Fibroblast of pulmonary artery (primary cell): ENCODE results near the gene SULT2A1.

Experiments used
- DNase-seq: peaks from one replicate; pipeline ENCODE4 v3.0.0-alpha.2; 2010; ENCODE audit warnings: low read depth
- H3K4me3 ChIP-seq: replicated peaks from 2 replicates; pipeline ENCODE4 v1.5.1; 2011; ENCODE audit warnings: low read depth, mild to moderate bottlenecking, control low read depth, low read length, moderate library complexity
- TF ChIP-seq, protein P1 (sequence below): IDR thresholded peaks from 2 replicates; pipeline ENCODE4 v1.5.1; 2011; ENCODE audit warnings: mild to moderate bottlenecking, control low read depth, low read length, inconsistent platforms; ENCODE audit errors: missing control alignments

Gene SULT2A1

DNA sequence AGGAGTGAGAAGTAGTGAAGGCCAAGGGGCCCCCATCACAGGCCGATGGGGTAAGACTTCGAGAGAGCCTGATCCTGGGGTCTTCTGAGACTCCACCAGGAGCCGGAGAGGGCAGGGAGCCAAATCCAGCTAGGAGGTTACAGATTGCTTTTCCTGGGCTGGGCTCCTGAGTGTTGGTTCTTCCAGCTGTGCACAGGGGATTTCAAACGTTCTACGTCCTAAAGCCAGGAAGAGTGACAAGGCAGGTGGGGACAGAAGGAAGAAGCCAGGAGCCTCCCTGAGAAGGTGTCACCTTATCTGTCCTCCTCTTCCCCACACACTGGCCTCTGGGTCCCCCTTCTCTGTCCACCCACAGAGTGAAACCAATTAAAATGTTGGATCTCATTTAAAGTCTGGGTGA, 43.2 kb downstream of the SULT2A1 start:
- no peak for DNase-seq
- no peak overlapping the region for H3K4me3 ChIP-seq
- TF ChIP-seq, protein P1, sequence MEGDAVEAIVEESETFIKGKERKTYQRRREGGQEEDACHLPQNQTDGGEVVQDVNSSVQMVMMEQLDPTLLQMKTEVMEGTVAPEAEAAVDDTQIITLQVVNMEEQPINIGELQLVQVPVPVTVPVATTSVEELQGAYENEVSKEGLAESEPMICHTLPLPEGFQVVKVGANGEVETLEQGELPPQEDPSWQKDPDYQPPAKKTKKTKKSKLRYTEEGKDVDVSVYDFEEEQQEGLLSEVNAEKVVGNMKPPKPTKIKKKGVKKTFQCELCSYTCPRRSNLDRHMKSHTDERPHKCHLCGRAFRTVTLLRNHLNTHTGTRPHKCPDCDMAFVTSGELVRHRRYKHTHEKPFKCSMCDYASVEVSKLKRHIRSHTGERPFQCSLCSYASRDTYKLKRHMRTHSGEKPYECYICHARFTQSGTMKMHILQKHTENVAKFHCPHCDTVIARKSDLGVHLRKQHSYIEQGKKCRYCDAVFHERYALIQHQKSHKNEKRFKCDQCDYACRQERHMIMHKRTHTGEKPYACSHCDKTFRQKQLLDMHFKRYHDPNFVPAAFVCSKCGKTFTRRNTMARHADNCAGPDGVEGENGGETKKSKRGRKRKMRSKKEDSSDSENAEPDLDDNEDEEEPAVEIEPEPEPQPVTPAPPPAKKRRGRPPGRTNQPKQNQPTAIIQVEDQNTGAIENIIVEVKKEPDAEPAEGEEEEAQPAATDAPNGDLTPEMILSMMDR = no peak

DNA sequence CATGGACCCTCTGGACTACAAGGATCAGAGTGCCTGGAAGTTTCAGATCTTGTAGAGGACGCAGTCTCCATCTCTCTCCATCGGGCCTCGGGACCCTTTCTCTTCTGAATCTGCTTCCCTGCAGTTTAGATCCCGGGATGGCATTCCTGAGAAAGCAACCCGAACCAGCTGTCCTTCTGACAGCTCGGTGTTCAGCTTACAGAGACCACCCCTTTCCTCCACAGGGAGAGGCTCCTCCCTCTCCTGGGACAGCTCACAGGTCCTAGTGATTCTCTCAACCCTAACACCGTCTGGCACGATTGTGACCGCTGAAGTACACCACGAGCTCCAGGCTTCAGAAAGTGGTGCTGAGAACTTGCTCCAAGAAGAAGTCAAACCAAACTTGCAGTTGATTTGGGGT, 46.2 kb downstream of the SULT2A1 start:
- no peak for DNase-seq
- TF ChIP-seq, protein P1 = no peak
- H3K4me3 ChIP-seq = no peak overlapping the region

DNA sequence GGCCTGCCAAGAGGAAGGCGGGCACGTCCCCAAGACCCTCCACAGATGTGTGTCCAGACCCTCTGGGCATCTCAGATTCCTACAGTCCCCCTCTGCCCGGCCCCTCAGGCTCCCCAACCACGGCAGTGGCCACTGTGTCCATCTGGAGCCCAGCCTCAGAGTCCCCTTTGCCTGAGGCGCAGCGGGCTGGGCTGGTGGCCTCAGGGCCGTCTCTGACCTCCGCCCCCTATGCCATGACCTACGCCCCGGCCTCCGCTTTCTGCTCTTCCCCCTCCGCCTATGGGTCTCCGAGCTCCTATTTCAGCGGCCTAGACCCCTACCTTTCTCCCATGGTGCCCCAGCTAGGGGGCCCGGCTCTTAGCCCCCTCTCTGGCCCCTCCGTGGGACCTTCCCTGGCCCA, 46.7 kb downstream of the SULT2A1 start:
- DNase-seq = no peak
- TF ChIP-seq, protein P1 = no peak
- no peak overlapping the region for H3K4me3 ChIP-seq

DNA sequence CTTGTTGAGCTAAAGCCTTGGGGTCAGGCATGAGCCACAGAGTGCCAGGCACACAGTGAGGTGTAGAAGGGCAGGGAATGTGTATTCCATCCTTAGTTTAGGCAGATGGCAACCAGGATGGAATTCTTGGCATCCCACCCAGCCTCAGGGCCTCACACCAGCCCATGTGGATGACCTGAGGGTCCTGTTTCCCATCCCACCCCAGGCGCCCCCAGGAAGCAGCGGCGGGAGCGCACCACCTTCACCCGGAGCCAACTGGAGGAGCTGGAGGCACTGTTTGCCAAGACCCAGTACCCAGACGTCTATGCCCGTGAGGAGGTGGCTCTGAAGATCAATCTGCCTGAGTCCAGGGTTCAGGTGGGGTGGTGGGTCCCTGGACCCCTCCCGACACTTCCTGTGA, 50.1 kb downstream of the SULT2A1 start:
- no peak for DNase-seq
- TF ChIP-seq, protein P1 = no peak

DNA sequence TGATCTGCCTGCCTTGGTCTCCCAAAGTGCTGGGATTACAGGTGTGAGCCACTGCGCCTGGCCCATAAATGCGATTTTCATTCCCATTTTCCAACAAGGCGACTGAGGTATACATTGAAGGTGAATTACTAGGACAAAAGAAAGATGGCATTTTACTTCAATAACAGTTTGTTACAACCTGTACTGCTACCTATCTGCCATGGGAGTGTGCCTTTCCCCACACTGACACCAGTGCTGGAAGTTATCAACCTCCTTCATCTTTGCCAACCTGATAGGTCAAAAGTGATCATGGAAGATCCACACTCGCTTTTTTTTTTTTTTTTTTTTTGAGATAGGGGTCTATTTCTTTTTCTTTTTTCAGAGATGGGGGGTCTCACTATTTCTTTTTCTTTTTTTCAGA, 53.4 kb downstream of the SULT2A1 start:
- DNase-seq = no peak
- no peak overlapping the region for H3K4me3 ChIP-seq
- TF ChIP-seq, protein P1 = no peak

More for the DNA sequence above, 50.1 kb downstream of the SULT2A1 start:
- H3K4me3 ChIP-seq = no peak overlapping the region

DNA sequence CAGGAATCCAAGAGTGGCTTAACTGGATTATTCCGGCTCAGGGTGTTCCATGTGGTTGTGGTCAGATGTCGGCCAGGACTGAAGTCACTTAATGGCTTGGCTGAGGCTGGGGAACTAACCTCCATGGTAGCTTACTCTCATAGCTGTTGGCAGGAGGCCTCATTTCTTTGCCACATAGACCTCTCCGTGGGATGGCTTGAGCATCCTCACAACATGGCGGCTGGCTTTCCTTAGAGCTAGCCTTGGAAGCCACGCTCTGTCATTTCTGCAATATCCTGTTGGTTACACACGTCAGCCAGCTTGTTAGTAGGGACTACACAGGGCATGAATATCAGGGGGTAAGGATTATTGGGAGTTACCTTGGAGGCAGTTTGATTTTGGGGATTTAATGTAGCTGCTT, 59.3 kb downstream of the SULT2A1 start:
- DNase-seq = no peak
- H3K4me3 ChIP-seq = no peak overlapping the region

DNA sequence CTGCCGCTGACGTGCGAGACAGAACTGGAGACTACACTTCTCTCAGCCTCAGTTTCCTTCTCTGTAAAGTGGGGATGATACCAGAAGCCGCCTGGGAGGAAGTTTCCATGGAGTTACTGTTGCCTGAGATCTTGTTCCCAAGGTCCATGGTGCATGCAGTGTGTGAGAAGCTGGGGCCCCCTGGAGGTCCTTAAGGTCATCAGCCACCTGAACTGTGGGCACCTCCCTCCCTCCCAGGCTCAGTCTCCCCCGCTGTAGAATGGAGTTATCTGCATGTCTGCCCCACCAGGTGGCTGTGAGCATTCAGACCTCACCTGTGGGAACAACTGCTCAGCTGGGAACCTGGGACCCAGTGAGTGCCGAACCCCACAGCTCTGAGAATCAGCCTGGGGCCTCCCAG, 61.7 kb downstream of the SULT2A1 start:
- DNase-seq = no peak
- TF ChIP-seq, protein P1 = no peak
- H3K4me3 ChIP-seq = no peak overlapping the region

More for the DNA sequence above, 59.3 kb downstream of the SULT2A1 start:
- TF ChIP-seq, protein P1 = no peak
